ENCODE data around the gene KIF18B.
A peak's percentile ranks its signal among the peaks of the same experiment; 100 is the strongest.

KIF18B gene

DNA sequence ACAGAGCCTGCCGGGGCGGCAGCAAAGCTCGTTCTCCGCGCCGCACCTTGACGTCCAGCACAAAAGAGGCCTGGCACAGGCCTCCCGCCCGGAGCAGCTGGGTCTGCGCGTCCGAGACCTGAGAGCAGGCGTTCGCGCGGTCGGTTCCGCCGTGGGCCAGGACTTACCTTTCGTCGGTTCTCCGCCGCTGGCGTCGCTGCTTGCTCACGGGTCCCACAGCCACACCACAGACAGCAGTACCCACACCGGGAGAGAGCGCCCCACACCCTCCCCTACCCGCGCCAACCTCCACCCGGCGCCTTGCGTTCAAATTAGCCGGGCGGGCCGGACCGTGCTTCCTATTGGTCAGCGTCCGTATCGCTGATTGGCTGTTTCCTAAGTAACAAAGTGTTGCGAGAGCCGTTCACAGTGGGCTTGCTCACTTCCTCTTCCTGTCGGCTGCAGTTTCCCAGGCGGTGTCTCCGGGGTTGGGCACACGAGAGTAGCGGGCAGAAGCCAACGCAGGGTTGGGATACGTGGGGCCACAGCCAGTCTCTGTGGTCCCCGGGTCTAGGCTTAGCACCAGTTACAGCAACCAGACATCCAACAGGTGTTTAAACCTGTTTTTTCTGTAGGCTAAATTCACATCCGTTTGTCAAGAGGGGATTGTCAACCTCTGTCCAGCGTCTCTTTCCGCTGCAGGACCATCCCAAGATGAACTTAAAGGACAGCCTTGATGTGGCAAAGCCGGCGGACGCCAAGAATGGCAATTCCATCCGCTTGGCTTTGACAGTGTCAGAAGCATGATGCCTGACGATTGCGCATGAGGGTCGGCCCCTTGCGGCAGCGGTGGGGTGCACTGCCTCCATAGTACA lies at the start of gene KIF18B:
Gene KIF18B (minus strand): TSS at position 313 of the 854 bp plus-strand sequence. CDS start 11,429 bp downstream, outside the sequence.
- peak; percentile 97 for DNase-seq

DNA sequence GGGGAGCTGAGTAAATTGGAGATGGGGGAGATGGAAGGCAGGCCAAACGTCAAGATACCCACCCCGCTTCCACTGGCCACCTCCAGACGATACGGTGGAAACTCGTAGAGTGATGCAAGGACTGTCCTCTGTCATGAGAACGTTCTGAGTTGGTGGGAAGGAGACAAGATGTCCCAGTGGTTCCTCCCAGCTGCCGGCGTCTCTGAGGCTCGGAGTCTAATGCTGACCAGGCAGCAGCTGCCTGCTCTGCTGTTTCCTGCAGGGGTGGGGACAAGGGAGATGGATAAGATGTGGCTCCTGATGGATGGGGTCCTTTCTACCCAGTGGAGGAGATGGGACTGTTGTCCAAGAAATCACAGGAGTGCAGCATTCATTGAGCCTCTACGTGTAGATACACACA lies 48.7 kb upstream of the KIF18B start:
- no peak for DNase-seq

DNA sequence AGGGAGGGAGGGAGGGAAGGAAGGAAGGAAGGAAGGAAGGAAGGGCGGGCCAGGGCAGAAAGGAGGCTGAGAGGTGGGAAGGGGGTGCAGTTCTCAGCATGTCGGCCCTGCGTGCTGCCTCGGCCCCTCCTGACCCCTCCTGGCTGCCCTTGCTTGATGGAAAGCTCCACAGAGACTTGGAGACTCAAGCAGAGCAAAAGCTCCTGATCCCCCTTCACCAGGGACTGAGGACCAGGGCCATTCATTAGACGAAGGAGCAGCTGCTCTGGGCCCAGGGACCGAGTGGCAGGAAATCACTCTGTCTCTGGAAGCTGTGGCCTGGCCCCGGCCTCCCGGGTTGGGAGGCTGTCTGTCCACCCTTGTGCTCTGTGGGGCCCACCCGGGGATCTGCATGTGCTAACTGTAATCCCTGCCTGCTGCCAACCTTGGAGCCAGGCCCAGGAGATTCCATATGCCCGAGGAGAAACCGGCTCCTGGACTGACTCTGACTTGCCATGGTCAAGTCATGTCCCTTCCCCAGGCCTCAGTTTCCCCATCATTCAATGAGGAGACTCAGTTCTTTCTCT lies 47.9 kb upstream of the KIF18B start:
- no peak for DNase-seq

DNA sequence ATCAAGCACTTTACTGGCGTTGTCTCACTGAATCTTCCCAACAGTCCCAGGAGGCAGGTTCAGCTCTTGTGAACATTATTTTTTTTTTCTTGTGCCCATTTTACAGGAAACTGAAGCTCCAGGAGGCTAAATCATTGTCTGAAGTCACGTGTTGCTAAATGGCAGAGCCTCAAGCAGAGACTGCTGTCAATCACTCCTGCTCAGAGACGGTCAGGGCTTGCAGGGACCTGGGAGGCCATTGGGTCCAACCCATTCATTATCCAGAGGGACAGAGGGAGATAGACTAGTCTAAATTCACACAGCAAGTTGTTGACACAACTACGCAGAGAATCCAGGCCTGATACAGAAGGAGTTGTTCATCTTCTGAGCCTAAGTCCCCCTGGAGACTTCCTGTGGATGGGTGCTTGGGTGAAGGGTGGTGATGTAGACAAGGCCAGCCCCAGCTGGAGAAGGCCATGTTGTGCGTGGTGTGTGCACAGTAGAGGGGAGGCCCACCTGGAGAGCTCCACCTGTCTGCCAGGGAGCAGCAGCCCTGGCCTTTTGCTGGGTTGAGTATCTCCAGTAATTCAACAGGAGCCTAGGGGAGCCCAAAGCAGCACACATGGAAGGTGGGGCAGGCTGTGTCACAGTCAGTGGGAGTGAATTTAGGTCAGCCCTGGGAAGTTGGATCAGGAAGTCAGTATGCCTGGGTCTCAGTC lies 44.8 kb upstream of the KIF18B start:
- DNase-seq: no peak

DNA sequence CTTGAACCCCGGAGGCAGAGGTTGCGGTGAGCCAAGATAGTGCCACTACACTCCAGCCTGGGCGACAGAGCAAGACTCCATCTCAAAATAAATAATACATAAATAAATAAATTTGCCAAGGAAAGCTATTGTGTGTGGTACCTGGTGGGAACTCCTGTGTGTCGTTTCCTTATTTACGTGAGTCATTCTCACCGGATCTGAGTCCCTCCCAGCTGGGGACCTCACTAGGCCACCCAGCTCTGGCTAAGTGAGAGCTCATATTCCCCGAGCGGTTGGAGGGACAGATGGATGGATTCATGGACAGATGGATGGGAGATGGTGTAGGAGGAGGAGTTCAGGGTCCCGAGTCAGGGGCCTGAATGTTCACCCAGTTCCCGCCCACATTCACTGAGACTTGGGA lies 43.4 kb upstream of the KIF18B start:
- no peak for DNase-seq

DNA sequence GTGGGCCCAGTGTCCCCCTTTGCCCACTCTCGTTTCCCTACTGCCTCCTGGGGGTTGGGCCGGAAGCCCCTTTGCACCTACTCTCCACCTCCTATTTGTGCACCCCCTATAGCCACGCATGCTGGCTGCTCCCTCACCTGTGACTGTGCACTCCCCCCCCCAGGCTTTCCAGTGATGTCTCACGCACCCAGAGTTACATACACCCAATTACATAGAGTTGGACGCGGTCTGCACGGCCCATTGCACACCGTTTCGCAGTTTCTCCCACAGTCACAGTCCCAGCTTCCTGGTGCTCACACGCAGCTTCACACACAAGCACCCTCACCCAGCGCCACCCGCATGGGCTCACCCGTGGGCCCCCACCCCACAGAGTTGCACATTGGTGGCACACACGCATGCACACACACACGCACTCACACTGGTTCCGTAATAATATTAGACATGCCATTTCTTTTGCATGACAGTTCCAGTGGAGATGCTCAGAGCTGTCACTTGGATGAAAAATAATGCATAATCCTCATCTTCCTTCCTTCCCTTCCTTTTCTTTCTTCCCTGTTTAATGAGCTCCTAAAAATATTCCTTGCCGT lies 42.1 kb upstream of the KIF18B start:
- DNase-seq: no peak

DNA sequence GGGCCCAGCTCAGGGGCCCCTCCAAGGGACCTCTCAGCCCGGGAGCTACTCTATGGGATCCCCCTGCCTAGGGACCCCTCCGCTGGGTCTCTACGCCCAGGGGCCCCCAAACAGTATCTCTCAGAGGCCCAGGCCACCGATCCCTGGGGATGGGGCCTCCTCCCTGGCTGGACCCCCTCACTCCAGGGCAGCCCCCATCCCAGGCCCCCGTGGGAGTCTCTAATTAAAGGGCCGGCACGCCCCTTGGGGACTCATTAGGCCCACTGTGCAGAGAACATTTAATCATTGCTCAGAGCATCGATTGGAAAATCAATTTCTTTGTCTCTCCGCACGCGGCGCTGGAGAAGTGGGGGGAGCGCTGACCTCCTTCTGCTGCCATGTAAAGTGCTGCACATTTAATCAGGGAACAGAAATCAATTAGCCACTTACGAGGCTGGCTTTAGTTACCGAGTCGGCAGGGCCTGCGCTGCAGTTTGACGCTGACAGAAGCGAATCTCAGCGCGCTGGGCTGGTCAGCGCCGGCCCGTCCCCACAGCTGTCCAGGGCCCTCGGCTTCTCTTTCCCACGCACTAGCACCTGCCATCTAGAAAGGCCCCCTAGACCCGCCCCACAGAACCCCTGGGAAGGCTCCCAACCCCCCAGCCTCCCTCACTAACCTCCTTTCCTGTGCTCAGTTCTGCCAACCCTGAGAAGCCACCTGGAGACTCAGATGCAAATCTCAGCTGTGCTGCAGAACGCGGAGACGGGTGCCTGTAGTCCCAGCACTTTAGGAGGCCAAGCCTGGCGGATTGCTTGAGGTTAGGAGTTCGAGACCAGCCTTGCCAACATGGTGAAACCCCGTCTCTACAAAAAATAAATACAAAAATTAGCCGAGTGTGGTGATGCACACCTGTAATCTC lies 40.7 kb upstream of the KIF18B start:
- no peak for DNase-seq

DNA sequence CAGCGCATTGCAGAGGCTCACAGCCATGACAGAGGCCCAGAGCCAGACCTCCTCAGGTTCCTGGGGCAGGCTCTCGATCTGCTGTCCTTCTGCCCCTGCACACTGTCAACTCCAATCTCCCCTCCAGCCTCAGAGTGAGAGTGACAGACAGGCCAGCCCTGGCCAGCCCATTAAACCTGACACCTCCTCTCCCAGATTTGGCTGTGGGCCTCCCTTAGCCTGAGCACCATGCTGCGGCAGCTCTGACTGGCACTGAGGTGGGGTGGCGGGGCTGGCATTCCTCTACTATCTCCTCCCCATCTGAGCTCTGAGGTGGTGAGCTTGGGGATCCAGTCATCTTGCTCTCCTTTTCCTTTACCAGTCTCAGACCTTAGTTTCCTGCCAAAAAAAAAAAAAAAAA lies 36.0 kb upstream of the KIF18B start:
- no peak for DNase-seq

DNA sequence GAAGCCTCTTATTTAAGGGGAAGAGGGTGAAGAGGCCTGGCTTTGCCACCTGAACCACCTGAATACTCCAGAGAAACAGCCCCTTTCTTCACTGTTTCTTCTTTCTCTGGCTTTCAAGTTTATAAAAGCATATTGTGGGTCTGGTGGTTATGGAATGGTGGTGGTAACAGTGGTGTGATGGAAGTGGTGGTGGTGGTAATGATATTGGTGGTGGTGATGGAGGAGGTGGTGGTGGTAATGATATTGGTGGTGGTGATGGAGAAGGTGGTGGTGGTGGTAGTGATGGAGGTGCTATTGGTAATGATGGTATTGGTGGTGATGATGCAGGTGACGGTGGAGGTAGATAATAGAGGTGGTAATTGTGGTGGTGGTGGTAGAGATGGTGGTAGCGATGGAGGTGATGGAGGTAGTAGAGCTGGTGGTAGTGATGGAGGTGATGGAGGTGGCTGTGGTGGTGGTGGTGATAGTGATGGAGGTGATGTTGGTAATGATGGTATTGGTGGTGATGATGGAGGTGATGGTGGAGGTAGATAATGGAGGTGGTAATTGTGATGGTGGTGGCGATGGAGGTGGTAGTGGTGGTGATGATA lies 34.6 kb upstream of the KIF18B start:
- DNase-seq: no peak

DNA sequence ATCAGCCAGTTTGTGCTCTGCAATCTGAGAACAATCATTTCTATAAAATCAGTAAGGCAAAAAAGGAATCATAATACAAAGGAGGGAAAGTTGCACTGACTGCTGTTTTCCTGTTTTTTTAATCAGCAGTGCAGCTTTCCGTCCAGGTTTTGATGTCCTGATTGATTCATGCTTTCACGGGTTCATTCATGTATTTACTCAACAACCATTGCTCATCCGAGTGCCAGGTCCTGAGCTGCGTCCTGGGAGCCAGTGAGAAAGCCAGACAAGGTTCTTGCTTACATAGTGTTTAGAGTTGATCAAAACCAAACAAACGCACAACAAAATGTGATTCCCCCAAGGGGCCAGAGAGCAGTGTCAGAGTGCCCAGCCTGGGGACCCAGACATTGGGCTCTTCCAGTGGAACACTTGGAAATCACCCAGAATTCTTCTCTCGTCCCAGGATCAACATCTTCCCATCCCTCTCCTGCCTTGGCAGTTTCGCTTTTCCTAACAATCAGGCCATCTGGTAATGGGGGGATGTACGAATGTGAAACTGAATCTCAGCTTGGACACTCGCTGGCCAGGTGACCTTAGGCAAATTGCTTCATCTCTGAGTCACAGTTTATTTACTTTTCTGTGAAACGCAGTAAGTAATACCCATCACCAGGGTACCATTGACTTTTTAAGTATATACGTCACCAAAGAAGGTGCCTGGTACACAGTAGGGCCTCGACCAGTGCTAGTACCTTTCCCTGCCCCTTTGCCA lies 33.8 kb upstream of the KIF18B start:
- no peak for DNase-seq

DNA sequence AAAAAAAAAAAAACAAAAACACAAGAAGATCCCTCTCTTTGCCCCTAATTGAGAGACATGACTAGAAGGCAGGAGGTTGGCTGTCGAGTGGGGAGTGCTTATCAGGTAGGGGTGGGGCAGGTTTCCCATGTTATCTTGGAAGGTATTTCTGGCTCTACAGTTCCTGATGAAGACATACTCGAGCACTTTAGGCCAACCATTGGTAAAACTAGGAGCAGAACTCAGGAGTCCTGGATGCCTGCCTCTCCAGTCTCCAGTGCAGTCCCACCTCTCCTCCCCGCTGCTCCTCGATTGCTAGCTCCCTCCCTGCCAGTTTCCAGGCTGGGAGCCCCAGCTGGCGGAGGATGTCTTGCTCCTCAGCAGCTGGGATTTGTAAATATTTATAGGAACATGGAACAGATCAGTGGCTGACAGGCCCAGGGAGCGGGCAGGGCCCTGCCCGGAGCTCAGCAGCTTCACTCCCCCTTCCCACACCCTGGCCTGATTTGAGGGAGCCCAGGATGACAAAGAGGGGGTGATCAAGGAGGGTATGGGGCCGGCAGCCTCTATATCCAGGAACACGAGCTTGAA lies 31.9 kb upstream of the KIF18B start:
- no peak for DNase-seq

DNA sequence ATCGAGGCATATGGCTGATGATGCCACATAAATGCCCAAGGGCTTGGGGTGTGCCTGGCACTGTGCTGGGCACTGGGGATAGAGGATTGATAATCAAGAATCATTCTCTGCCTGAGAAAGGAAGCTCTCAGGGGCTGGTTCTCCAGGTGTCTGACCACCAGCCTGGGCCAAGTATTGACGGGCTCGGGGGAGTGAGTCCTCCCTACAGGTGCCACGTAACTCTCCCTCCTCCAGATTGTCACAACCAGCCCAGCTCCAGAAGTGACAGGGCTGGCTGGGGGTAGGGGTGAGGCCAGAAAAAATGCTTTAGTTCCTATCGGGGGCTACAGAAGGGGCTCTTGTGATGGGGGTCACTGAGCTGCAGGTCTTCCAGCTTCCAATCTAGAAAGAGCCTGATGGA lies 31.2 kb upstream of the KIF18B start:
- no peak for DNase-seq

DNA sequence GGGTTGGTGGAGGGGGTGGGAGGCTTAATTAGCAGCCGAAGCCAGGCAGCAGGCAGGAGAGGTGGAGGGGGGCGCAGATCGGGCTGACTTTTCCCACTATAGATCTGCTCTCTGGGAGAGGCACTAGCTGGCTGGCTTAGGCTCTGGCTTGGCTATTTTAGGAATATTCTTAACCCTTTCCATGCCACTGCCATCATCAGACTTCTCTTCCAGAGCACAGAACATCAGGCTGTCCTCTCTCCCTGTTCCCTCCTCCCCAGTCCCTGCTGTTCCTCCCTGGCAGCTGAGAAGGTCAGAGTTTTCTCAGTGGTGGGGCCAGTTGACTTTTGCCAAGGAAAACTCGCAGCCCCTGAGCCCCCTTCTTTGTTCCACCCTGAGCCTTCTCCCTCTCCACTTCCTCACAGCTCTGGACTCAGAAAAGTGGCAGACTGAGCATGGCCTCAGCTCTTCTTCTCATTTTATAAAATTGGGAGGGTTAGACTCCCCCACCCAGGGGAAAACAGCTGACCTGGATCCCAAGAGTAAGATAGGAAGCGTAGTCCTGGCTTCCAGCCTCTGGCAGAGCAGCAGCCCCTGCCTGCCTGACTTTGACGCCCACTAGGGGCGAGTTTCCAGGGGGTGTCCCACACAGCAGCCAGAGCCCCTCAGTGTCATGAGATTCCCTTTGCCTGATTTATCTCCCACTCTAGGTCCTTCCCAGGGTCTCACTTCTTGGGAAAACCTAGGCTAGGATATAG lies 30.4 kb upstream of the KIF18B start:
- no peak for DNase-seq

DNA sequence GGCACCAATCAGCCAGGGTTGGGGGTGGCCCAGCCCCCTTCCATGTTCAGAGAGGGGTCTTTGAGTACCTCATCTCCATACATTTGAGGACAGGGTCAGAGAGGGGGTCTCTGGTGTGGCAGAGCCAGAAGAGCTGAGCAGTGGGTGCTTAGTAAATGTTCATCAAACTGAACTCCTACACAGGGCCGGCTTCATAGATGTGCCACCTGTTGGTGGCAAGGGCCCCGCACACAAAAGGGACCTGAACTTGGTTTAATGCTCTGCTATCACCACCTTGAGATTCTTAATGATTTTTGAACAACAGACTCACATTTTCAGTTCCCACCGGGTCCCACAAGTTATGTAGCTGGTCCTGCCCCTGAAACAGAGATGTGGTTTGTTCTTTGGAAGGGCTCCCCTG lies 29.5 kb upstream of the KIF18B start:
- peak; percentile 35 for DNase-seq

DNA sequence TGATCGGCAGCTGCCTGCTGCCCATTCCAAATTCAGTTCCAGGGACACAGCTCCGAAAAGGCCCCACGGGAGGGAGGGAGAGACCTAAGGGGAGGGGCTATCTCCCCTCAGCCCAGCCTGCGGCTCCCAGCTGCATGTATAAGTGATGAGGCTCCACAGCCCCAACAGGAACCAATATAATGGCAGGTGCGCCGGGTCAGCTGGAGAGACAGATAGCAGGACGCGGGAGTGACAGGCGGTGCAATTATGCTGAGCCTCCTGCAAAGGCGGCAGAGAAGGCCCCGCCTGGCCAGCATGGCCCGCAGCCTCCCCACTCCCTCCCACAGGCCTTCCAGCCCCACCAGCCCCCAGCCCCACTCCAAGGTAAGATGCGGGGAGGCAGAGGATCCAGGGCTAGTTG lies 28.6 kb upstream of the KIF18B start:
- no peak for DNase-seq

DNA sequence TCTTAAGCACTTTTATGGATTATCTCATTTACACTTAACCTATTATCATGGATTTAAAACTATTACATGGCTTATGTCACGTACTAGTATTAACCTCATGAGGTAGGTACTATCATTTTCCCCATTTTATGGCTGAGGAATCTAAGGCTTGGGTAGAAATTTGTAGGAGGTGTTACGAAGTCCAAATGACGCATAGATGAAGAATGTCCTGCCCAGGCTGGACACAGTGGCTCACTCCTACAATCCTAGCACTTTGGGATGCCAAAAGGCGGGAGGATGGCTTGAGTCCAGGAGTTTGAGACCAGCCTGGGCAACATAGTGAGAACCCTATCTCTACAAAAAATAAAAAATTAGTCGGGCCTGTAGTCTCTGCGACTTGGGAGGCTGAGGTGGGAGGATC lies 25.4 kb upstream of the KIF18B start:
- DNase-seq: no peak

DNA sequence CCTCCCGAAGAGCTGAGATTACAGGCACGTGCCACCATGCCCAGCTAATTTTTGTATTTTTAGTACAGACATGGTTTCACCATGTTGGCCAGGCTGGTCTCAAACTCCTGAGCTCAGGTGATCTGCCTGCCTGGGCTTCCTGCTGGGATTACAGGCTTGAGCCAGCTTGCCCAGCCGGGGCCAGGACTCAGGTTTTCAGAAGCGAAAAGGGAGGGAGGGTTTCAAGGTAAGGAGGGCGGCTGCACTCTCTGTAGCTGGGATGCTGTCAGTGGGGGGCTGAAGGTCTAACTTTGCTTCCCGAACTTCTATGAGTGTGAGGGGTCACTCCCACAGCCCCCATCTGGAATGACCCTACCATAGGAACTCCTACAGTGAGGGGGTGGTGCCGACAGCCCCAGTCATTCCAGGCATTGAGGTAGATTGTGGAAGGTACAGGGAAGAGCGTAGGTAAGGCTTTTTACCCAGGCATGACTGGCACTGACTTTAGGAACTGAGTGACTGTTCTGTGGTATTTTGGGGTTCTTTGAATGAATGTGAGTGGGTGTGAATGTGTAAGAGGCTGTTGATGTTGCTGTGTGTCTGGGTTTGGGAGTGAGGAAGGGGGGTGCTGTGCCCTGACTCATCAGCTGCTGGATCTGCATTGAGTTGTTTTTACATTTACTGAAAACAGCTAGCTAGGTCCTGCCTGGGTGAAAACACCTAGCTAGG lies 24.4 kb upstream of the KIF18B start:
- no peak for DNase-seq

DNA sequence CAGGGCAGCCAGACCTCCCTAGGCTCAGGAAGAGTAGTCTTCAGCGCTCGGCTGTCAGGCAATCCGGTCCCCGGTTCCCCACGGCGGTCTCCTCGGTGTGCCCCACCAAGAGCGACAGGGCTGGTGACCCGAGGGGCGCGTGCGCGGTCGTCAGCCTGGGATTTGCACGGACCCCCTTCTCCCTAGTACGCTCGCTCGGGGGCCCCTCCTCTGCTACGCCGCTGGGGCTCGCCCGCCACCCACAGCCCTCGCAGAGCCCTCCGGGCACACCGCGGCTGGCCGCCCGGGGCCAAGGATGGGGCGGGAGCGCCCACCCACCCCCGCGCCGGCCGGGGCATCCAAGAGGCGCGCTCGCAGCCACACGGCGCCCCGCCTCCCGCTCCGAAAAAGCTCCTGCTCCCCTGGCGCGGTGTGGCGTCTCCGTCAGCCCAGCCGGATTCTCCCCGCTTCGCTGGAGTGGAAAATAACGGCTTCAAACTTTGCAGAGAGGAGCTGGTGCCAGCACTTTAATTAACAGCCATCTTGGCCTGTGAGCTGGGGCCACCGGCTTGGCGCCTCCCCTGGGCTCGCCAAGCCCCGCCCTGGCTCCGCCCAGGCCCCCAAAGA lies 22.7 kb upstream of the KIF18B start:
- peak; percentile 23 for DNase-seq

DNA sequence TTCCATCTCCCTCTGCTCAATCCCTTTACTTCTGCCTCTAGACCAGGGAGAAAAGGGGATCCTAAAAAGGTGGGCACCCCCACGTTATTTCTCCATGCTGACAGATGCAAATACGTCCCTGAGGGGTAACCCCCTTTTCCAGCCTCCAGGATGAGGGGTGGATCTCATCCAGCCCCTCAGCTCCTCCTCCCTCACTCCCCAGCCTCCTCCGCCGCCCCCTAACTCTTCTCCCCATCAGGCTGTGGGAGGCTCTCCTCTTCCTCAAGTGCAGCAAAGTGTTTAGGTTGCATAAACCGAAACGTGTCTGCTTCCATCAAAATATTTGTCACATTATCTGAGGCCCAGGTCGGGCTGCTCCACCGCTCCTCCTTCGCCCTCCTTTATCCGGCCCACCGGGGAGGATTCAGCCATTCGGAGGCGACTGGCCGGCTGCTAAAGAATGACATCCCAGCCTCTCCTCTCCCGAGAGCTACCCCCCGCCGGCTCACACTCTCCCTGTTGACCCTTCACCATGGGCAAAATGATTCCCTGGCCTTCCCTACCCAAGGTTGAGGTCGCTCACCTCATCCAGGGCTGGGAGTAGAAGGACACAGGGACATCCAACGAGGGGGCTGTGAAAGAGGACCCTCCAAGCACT lies 21.7 kb upstream of the KIF18B start:
- DNase-seq: no peak

Data from RPMI8226 (cell line).